PFSK-1 (cell line): Measurements from ENCODE around the gene FAT1.

Experiments
- FOXP2 ChIP-seq: optimal IDR thresholded peaks from 2 replicates; pipeline ENCODE3; 2011; ENCODE audit warnings: borderline replicate concordance, control low read depth, inconsistent platforms; ENCODE audit not compliant: insufficient read depth; ENCODE audit errors: extremely low read length, extremely low read depth
- POLR2AphosphoS5 ChIP-seq: IDR thresholded peaks from 2 replicates; pipeline ENCODE4 v1.6.1; 2012; ENCODE audit warnings: low read depth, mild to moderate bottlenecking, control low read depth, low read length, moderate library complexity
- REST ChIP-seq, 2 experiments: IDR thresholded peaks; 2 replicates each; pipeline versions ENCODE4 v1.6.1 to v1.8.0; 2011 to 2012; ENCODE audit warnings: low read depth in 2 of 2, low read length in 2 of 2, control low read depth in 1 of 2, inconsistent platforms in 1 of 2, mild to moderate bottlenecking in 1 of 2, moderate library complexity in 1 of 2; ENCODE audit not compliant: insufficient read depth in 1 of 2
- SIN3A ChIP-seq: IDR thresholded peaks from 2 replicates; pipeline ENCODE4 v1.6.1; 2012; ENCODE audit warnings: mild to moderate bottlenecking, low read length, moderate library complexity, borderline replicate concordance; ENCODE audit not compliant: insufficient read depth
- TAF1 ChIP-seq: IDR thresholded peaks from 2 replicates; pipeline ENCODE4 v1.6.1; 2012; ENCODE audit warnings: low read length, control low read depth, borderline replicate concordance; ENCODE audit not compliant: insufficient read depth

FAT1 gene

GRCh38 chr4:186762865-186763264 lies 39.2 kb upstream of the FAT1 start:
- TF ChIP-seq POLR2AphosphoS5 (no peak), REST (IDR thresholded peaks at IDR 0.05; ENCODE audit: insufficient read depth in 1 of 2, low read depth in 2 of 2, low read length in 2 of 2) (no peak), FOXP2 (no peak), TAF1 (no peak), SIN3A (no peak)

- no peak for TF ChIP-seq SIN3A
- TF ChIP-seq POLR2AphosphoS5 = no peak
- no peak for TF ChIP-seq REST (IDR thresholded peaks at IDR 0.05; ENCODE audit: insufficient read depth in 1 of 2, low read depth in 2 of 2, low read length in 2 of 2)
- TF ChIP-seq FOXP2 = no peak
- TF ChIP-seq TAF1 = no peak
Observed at GRCh38 chr4:186762361-186762760, 38.7 kb upstream of the FAT1 start.

GRCh38 chr4:186761393-186761792 lies 37.7 kb upstream of the FAT1 start:
- TF ChIP-seq POLR2AphosphoS5 = no peak
- no peak for TF ChIP-seq TAF1
- no peak for TF ChIP-seq FOXP2
- TF ChIP-seq SIN3A = no peak
- TF ChIP-seq REST (IDR thresholded peaks at IDR 0.05; ENCODE audit: insufficient read depth in 1 of 2, low read depth in 2 of 2, low read length in 2 of 2) = no peak

- TF ChIP-seq REST (IDR thresholded peaks at IDR 0.05; ENCODE audit: insufficient read depth in 1 of 2, low read depth in 2 of 2, low read length in 2 of 2) = no peak
Observed at GRCh38 chr4:186760576-186760975, 36.9 kb upstream of the FAT1 start.

GRCh38 chr4:186759990-186760389 lies 36.3 kb upstream of the FAT1 start:
- TF ChIP-seq TAF1 (no peak), REST (IDR thresholded peaks at IDR 0.05; ENCODE audit: insufficient read depth in 1 of 2, low read depth in 2 of 2, low read length in 2 of 2) (no peak)
